Left lung (tissue), 10 donors: ENCODE results near the gene FBXL17. TPM values are rescaled to one million over a fixed set of nuclear protein-coding genes. Genes with fewer than 3 reads are reported as not detected.
A peak's percentile ranks its signal among the peaks of the same experiment; 100 is the strongest.

ENCODE experiments used
- ATAC-seq: fragments of 200-7000 bp; cut with Tn5 transposase; one replicate; pipeline ENCODE4 v1.9.1; 2020; ENCODE audit warnings: moderate library complexity
- DNase-seq, 4 donors: peaks; one replicate each; pipeline ENCODE4 v3.0.0-alpha.2; 2013 to 2020
- H3K27ac ChIP-seq, 2 donors: fragments of 200-600 bp; sonication (generic) in 1 of 2; one replicate each; pipeline versions ENCODE4 v1.5.0 to v1.8.0; 2020 to 2021
- H3K27me3 ChIP-seq, 2 donors: fragments of 200-600 bp; sonication (generic) in 1 of 2; one replicate each; pipeline versions ENCODE4 v1.5.0 to v1.8.0; 2020 to 2021
- H3K36me3 ChIP-seq, 2 donors: fragments of 200-600 bp; sonication (generic) in 1 of 2; one replicate each; pipeline versions ENCODE4 v1.5.0 to v1.8.0; 2020 to 2021
- H3K4me1 ChIP-seq, 2 donors: fragments of 200-600 bp; one replicate each; pipeline ENCODE4 v1.8.0; 2021
- H3K4me3 ChIP-seq, 2 donors: fragments of 200-600 bp; sonication (generic) in 1 of 2; one replicate each; pipeline versions ENCODE4 v1.5.0 to v1.8.0; 2020 to 2021; ENCODE audit warnings: mild to moderate bottlenecking in 1 of 2
- H3K9me3 ChIP-seq, 2 donors: fragments of 200-600 bp; sonication (generic) in 1 of 2; one replicate each; pipeline versions ENCODE4 v1.5.0 to v1.8.0; 2020 to 2021
- intact Hi-C, 2 donors: fragments of 100-400 bp; cut with DNase I; formaldehyde crosslinking; loops; one replicate each; pipeline versions ENCODE4 v1.11.2 to v1.14.2; 2022
- polyA plus RNA-seq, 6 donors: library from polyadenylated mRNA; unstranded; fragments of 120-200 nt; gene quantifications; one replicate each; pipeline ENCODE4 v1.2.1, GENCODE V29; 2013; ENCODE audit not compliant: insufficient read length in 6 of 6
- total RNA-seq, 2 donors: library from RNA; stranded (reverse); fragmentation: NEBNext Ultra II Directional; extraction: Animal tissue kit (Norgen Biotek cat#: 25700); gene quantifications; one replicate each; pipeline ENCODE4 v1.2.1, GENCODE V29; 2021
- TF ChIP-seq, protein P1 (sequence below), 2 donors: fragments of 200-600 bp; sonication (generic) in 1 of 2; IDR thresholded peaks; one replicate each; pipeline versions ENCODE4 v1.5.0 to v1.8.0; 2021; ENCODE audit warnings: antibody characterized with exemption in 2 of 2
- donor health status: DM: no; HTN: yes; CAD: no.
- donor health status: DM: no; HTN: no; CAD: no.

Gene FBXL17
- total and polyA plus RNA-seq, 8 donors: 11.8 to 23.8 (median 19.8) TPM

DNA sequence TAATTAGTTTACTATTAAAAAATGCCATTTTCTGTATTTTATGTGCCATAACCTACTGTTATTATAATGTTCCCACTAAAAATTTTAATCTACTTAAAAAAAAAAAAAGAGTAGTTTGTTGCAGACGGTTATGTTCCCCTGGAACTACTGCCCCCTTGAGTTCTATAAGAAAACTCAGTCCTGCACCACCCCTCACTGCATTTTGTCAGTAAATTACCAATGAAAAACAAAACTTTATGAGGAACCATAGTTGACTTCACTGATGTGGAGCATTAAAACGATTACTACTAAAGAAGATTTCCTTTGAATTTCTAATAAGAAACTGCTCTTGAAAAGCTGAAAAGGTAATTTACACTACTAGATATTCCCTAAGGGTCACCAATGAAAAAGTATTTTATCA is 288.7 kb downstream of the FBXL17 start:
- TF ChIP-seq, protein P1, sequence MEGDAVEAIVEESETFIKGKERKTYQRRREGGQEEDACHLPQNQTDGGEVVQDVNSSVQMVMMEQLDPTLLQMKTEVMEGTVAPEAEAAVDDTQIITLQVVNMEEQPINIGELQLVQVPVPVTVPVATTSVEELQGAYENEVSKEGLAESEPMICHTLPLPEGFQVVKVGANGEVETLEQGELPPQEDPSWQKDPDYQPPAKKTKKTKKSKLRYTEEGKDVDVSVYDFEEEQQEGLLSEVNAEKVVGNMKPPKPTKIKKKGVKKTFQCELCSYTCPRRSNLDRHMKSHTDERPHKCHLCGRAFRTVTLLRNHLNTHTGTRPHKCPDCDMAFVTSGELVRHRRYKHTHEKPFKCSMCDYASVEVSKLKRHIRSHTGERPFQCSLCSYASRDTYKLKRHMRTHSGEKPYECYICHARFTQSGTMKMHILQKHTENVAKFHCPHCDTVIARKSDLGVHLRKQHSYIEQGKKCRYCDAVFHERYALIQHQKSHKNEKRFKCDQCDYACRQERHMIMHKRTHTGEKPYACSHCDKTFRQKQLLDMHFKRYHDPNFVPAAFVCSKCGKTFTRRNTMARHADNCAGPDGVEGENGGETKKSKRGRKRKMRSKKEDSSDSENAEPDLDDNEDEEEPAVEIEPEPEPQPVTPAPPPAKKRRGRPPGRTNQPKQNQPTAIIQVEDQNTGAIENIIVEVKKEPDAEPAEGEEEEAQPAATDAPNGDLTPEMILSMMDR (IDR thresholded peaks at IDR 0.05): peak in 1 of 2 donors; percentile 17
- no peaks in the 10 kb centered on the region for H3K4me1 ChIP-seq
- no peaks in the 10 kb centered on the region for H3K27me3 ChIP-seq
- H3K36me3 ChIP-seq: no peaks in the 10 kb centered on the region
- H3K4me3 ChIP-seq: no peak overlapping the region
- ATAC-seq (no peak), DNase-seq (peak in 1 of 4 donors; percentile 29)
- H3K27ac ChIP-seq: no peak overlapping the region
- H3K9me3 ChIP-seq: no peaks in the 10 kb centered on the region
- intact Hi-C loops: no loop called here

DNA sequence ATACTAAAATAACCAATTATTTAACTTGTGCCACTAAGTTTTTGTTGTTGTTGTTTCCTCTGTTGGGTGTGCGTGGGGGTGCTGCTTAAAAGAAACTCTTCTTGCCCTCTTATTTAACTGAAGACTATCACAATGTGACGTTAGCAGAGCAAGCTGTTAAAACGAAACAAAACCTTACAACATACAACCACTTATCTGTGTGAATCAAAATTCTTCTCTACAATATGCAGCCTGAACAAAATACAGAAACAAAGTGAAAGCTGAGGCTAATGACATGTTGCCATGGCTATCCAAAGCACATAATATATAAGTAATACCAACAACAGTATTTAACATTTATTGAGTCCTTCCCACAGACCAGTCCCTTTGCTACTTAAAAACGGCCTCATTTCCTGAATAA is 291.0 kb downstream of the FBXL17 start:
- intact Hi-C loops: no loop called here

DNA sequence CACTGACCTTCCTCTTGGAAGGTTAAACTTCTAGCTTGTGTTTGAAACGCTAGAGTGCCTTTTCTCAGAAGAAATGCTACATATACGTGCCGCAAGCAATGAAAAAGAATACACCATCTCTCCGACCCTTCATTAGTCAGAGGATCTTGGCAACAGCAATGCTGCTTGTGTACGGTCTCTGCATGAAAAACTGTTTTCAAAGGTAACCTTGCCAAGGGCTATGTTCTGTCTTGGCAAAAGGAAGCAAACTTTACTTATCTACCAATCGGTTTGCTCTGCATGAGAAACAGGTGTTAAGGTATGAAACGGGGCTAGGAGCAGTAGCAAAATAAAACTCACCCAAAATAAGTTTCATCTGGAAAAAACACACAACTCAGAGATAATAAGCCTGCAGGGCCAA is 297.8 kb downstream of the FBXL17 start:
- no peaks in the 10 kb centered on the region for H3K36me3 ChIP-seq
- H3K9me3 ChIP-seq: no peaks in the 10 kb centered on the region
- intact Hi-C loops: no loop called here
- H3K4me3 ChIP-seq: no peak overlapping the region
- no peak overlapping the region for H3K27ac ChIP-seq
- TF ChIP-seq, protein P1 (IDR thresholded peaks at IDR 0.05): no peak
- DNase-seq (peak in 1 of 4 donors; percentile 19), ATAC-seq (no peak)
- H3K4me1 ChIP-seq: no peaks in the 10 kb centered on the region
- no peaks in the 10 kb centered on the region for H3K27me3 ChIP-seq

More for the DNA sequence above, 291.0 kb downstream of the FBXL17 start:
- Histone ChIP-seq H3K27me3 (no peaks in the 10 kb centered on the region), H3K4me1 (no peaks in the 10 kb centered on the region), H3K27ac (no peak overlapping the region), H3K36me3 (no peaks in the 10 kb centered on the region), H3K4me3 (no peak overlapping the region), H3K9me3 (no peaks in the 10 kb centered on the region)
- TF ChIP-seq, protein P1 (IDR thresholded peaks at IDR 0.05): no peak
- DNase-seq: peak in 1 of 4 donors; percentile 32
- no peak for ATAC-seq

DNA sequence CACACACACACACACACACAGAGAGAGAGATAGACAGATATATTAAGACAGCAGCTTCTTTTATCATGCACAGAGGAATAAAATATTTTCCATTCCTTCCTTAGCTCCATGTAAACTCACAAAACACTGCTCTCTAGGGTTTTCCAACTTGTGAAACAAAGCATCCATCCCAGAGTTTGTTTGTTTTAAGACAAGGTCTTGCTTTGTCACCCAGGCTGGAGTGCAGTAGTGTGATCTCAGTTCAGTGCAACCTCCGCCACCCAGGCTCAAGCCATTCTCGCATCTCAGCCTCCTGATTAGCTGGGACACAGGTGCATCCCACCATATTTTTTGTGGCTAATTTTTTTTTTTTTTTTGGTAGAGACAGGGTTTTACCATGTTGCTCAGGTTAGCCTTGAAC is 298.7 kb downstream of the FBXL17 start:
- no peaks in the 10 kb centered on the region for H3K36me3 ChIP-seq
- no peak for DNase-seq
- no peak overlapping the region for H3K27ac ChIP-seq
- ATAC-seq: no peak
- H3K4me3 ChIP-seq: no peak overlapping the region
- no peaks in the 10 kb centered on the region for H3K27me3 ChIP-seq
- no peaks in the 10 kb centered on the region for H3K4me1 ChIP-seq
- intact Hi-C loops: no loop called here
- H3K9me3 ChIP-seq: no peaks in the 10 kb centered on the region
- TF ChIP-seq, protein P1 (IDR thresholded peaks at IDR 0.05): no peak

DNA sequence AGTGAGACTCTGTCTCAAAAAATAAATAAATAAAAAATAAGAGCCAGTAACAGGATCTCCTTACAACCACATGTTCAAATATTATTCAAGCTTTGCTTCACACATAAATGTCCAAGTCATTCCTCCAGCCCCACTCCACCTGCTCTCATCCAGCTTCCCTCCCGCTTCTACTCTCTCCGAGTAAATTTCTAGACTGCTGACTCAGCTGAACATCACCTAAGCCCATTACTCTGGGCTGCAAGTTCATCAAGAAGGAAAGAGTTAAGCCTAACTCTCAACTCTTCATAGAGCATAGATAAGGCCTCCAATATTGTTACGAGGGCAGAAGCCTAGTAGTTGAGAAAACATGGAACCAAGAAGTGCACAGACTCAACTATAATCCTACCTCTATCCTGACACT is 300.2 kb downstream of the FBXL17 start:
- ATAC-seq: no peak
- intact Hi-C loops: no loop called here
- no peaks in the 10 kb centered on the region for H3K9me3 ChIP-seq
- no peaks in the 10 kb centered on the region for H3K36me3 ChIP-seq
- H3K4me1 ChIP-seq: no peaks in the 10 kb centered on the region
- H3K27me3 ChIP-seq: no peaks in the 10 kb centered on the region
- TF ChIP-seq, protein P1 (IDR thresholded peaks at IDR 0.05): no peak
- DNase-seq: no peak
- H3K27ac ChIP-seq: no peak overlapping the region
- H3K4me3 ChIP-seq: no peak overlapping the region
